HG02970 (cell line): Measurements from ENCODE around the gene PLXNA2.

Experiments used
- ATAC-seq: cut with Tn5 transposase; IDR thresholded peaks from one replicate; pipeline ENCODE4 v1.9.1; 2021; ENCODE audit warnings: mild to moderate bottlenecking, moderate library complexity, moderate number of reproducible peaks; ENCODE audit not compliant: unreplicated experiment, low FRiP score

Gene PLXNA2

DNA sequence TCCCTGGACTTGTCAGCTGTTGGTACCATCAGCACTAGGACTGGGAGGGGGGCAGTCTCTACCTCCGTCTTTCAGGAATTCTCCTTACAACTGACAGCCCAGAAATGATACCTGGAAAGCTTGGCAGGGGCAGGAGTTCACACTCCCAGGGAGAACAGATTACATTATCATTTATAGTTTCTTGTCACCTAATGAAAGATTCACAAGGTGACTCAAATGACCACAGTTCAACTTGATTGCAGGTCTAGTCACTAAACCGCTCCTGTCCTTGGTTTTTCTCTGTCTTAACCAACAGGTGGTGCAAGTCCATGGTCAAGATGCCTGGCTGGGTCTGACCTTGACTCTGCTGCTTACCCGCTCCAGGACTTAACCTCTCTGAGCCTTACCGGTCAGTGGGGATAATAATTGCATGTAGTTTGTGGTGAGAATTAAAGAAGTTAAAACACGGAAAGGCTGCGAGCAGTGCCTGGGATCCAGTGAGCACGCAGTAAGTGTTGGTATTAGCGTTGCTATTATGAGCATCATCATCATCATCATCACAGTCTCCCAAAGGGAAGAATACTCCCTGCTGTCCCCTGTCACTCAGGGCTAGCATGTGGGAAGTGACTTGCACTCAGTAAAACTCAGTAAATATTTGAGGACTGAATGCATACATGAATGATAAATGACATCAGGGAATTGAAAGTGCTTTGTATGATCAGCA is 207.9 kb downstream of the PLXNA2 start:
- no peak for ATAC-seq

DNA sequence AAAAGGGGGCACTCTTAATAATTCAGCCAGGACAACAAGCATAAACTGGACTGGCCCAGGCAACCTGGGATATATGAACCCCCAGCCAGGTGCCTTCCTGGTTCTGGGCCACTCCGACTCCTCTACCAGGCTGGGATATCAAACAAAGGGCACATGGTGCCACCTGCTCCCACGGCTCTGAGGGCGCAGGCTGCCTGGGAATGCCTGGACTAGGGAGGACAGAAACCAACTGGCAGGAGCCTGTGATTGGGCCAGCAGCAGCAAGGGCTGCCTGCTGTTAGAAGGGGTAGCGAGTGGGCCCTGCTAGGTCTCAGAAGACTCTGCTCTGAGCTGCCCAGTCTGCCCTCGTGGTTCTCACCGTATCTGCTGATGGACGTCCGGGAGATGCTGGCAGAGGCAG is 210.0 kb downstream of the PLXNA2 start:
- no peak for ATAC-seq

GRCh38 chr1:208033236-208033635 is 210.9 kb downstream of the PLXNA2 start:
- no peak for ATAC-seq

DNA sequence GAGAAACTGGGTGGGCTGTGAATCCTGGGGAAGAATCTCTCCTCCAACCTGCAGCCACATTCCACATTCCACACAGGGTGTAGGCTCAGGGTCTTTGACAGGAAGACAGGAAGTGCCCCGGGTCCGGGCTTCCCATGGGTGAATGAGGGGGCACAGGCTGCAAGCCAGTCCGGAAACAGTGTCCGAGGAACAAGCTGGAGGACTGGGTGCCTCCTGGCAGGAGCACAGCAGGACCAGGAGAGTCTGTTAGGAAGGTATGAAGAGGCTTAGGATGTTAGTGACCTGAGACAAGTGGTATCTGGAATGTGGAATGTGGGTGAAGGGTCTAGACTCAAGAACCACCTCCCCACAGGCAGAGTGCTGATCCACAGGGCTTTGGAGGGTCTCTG is 212.3 kb downstream of the PLXNA2 start:
- ATAC-seq: no peak

DNA sequence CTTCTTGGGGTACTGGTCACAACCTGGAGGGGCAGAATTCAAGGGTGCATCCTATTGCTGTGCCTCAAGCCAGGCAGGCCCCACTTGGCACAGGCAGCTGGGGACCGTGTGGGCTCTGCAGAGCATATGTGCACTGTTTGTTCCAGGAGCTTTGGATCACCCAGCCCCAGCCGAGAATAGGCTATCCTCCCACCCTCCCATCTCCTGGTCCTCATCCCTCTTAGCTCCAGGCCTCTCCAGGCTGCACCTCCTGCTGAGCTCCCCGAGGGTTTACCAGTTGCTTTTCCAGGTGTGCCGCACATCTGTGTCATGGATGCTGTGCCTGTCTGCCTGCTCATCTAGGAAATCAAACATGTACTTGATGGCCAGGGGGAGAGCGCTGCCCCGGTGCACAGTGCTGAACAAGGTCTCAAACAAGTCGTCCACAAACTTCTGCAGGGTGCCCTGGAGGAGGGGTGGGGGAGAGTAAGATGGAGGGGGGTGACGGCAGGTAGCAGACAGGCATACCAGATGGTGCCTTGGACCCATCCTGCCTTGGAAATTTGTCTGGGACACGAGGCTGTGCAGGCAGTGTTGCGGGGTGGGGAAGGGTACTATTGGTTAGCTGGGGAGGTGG is 212.8 kb downstream of the PLXNA2 start:
- no peak for ATAC-seq

DNA sequence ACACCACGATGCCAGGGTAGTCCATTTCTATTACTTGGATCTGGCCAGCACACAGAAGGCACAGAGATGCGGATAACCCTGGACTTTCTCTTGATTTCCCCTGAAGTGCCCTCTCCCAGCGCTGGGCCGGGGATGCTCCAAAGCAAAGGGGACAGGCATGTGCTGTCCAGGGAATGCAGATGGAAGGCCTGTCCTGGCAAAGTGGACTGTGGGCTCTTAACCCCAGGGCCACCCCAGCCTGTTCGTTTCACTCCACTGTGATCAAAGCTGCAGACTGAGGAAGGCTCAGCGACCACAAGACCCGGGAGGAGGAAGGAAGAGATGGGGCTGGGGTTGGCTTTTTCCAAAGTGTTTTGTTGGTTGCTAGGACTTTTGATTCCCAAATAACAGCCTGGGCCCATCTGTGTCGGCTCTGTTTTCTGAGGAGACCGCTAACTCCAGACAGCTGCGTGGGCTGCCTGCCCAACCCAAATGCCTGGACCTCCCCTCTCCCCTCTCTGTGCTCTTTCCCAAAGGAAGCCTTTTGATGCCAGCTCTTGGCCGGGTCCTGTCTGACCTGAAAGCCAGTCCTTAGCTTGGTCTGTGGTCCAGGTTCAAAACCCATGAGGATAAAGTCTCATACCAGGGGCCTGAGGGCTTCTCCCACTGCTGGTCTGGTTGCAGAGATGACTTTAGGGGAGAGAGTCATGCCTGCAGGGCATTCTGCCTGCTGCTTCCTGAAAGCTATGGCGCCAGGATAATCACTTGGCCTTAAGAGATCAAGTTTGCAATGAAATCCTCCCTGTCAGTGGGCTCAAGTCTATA is 213.7 kb downstream of the PLXNA2 start:
- no peak for ATAC-seq

- no peak for ATAC-seq
These were observed 214.6 kb downstream of the PLXNA2 start for GRCh38 chr1:208029381-208030287.

DNA sequence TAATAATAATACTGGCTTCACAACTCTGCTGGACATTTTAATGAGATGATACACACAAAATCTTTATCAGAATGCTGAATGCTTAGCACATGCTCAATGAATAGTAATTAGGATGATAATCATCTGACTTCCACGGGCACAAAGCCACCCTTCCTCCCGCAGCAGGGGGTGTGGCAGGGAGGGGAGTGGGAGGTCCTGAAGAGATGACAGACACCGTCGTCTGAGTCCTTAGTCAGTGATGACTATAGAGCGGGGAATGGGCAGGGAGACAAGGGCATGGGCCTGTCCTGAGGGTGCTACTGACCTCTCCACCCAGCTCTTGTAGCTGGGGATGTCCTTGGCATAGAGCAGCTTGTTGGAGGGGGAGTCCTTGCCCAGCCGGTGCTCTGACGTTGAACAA is 215.7 kb downstream of the PLXNA2 start:
- no peak for ATAC-seq

- no peak for ATAC-seq
These were observed 216.3 kb downstream of the PLXNA2 start for GRCh38 chr1:208027861-208028260.

GRCh38 chr1:208026880-208027438 is 217.2 kb downstream of the PLXNA2 start:
- no peak for ATAC-seq

DNA sequence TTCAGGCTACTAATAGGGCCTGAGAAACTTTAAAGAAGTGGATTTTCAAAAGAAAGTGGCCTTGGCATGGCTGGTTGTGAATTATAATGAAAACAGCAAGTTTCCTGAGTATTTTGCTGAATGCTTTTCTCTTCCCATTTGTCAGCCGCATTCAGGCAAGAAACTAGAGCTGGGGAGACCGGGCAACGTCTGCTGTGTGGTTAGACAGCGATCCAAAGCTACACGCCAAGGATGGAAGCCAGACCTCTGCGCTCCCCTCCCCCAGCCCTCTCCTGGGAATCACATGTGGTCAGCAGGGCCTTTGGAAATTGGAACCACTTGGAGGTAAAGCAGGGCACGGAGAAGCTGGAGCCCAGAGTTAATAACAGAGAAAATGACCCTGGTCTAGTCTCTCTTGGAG is 219.2 kb downstream of the PLXNA2 start:
- no peak for ATAC-seq

- ATAC-seq: no peak
These were observed 219.8 kb downstream of the PLXNA2 start for GRCh38 chr1:208024406-208024805.

- no peak for ATAC-seq
These were observed 224.9 kb downstream of the PLXNA2 start for GRCh38 chr1:208019257-208019656.

- ATAC-seq: no peak
These were observed 228.9 kb downstream of the PLXNA2 start for GRCh38 chr1:208015255-208015654.

GRCh38 chr1:208013210-208013609 is 231.0 kb downstream of the PLXNA2 start:
- ATAC-seq: no peak

GRCh38 chr1:208012721-208013120 is 231.5 kb downstream of the PLXNA2 start:
- no peak for ATAC-seq

GRCh38 chr1:208010487-208011071 is 233.6 kb downstream of the PLXNA2 start:
- ATAC-seq: no peak

GRCh38 chr1:208009706-208010444 is 234.3 kb downstream of the PLXNA2 start:
- no peak for ATAC-seq

DNA sequence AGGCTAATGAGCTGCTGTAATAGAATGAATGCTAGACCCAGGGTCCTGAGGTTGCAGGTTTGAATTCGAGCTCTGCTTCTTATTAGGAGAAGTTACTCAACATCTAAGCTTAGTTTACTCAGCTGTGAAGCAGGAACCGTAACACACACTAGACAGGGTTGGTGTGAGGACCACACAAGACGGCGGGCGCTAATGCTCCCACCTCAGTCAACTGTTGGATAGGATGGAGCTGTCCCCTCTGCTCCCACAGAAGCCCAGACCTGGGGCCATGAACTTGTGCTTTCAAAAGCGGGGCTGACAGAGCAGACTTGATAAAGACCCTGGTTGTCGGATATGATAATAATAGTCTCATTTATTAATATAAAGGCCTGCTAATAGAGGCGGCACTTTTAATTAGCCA is 234.9 kb downstream of the PLXNA2 start:
- ATAC-seq: no peak
